ENCODE data around the gene PTPN4.

PTPN4 gene

GRCh38 chr2:119862127-119862889 lies 102.6 kb downstream of the PTPN4 start:
- DNase-seq, result no peak

GRCh38 chr2:119864318-119864717 lies 104.6 kb downstream of the PTPN4 start:
- no peak for DNase-seq

GRCh38 chr2:119871725-119872124 lies 112.0 kb downstream of the PTPN4 start:
- no peak for DNase-seq

GRCh38 chr2:119873350-119874315 lies 113.9 kb downstream of the PTPN4 start:
- DNase-seq, result no peak

- no peak for DNase-seq
Observed at GRCh38 chr2:119879502-119879901, 119.8 kb downstream of the PTPN4 start.

GRCh38 chr2:119888680-119889079 lies 129.0 kb downstream of the PTPN4 start:
- no peak for DNase-seq

- DNase-seq, result no peak
Observed at GRCh38 chr2:119897736-119898395, 138.1 kb downstream of the PTPN4 start.

- DNase-seq, result no peak
Observed at GRCh38 chr2:119901013-119901412, 141.3 kb downstream of the PTPN4 start.

GRCh38 chr2:119910566-119910965 lies 150.8 kb downstream of the PTPN4 start:
- no peak for DNase-seq

- DNase-seq, result no peak
Observed at GRCh38 chr2:119914266-119914665, 154.5 kb downstream of the PTPN4 start.

- no peak for DNase-seq
Observed at GRCh38 chr2:119921825-119922224, 162.1 kb downstream of the PTPN4 start.

GRCh38 chr2:119922699-119923098 lies 163.0 kb downstream of the PTPN4 start:
- DNase-seq, result no peak

- DNase-seq, result no peak
Observed at GRCh38 chr2:119929537-119929936, 169.8 kb downstream of the PTPN4 start.

GRCh38 chr2:119932809-119933208 lies 173.1 kb downstream of the PTPN4 start:
- DNase-seq, result no peak

GRCh38 chr2:119934319-119934718 lies 174.6 kb downstream of the PTPN4 start:
- no peak for DNase-seq

- DNase-seq, result no peak
Observed at GRCh38 chr2:119937680-119938079, 178.0 kb downstream of the PTPN4 start.

GRCh38 chr2:119939915-119940314 lies 180.2 kb downstream of the PTPN4 start:
- DNase-seq, result no peak

- DNase-seq, result no peak
Observed at GRCh38 chr2:119940856-119941255, 181.1 kb downstream of the PTPN4 start.

- DNase-seq, result no peak
Observed at GRCh38 chr2:119941388-119941787, 181.7 kb downstream of the PTPN4 start.

- DNase-seq, result no peak
Observed at GRCh38 chr2:119941981-119942513, 182.3 kb downstream of the PTPN4 start.

- no peak for DNase-seq
Observed at GRCh38 chr2:119943058-119943457, 183.3 kb downstream of the PTPN4 start.

GRCh38 chr2:119947535-119947934 lies 187.8 kb downstream of the PTPN4 start:
- no peak for DNase-seq

- no peak for DNase-seq
Observed at GRCh38 chr2:119950966-119951365, 191.2 kb downstream of the PTPN4 start.

Data from NCI-H1417 (cell line).